ENCODE results near the gene AGXT. TPM values are rescaled to one million over a fixed set of nuclear protein-coding genes. Genes with fewer than 3 reads are reported as not detected.

The AGXT gene
- total and polyA plus RNA-seq, 10 donors = 0.61 to 4.5 (median 1.6) TPM; not detected in 1

- WGBS, 5 donors = 73 to 86% (median 82%) methylated on average over 12 of the region's 12 CpGs
- no peak overlapping the region for H3K4me3 ChIP-seq
- peak overlapping the region in 1 of 8 donors; percentile 8 for H3K27ac ChIP-seq
- no peaks in the 10 kb centered on the region for H3K36me3 ChIP-seq
- intact Hi-C loops (cut with DNase I; ENCODE audit: low total_unique reads) = no loop called here
- H3K4me1 ChIP-seq = peaks cover 0 to 10% (median 3%) of the 10 kb centered on the region in 6 donors
- H3K9me3 ChIP-seq = peaks cover 0 to 23% (median 8%) of the 10 kb centered on the region in 8 donors
- TF ChIP-seq POLR2A (IDR thresholded peaks at IDR 0.05) = no peak
- TF ChIP-seq CTCF (IDR thresholded peaks at IDR 0.05 in 8 of 11, conservative IDR thresholded peaks at IDR 0.05 in 3 of 11) = no peak
- TF ChIP-seq POLR2AphosphoS5 (IDR thresholded peaks at IDR 0.05) = no peak
- no peak for DNase-seq
- peaks cover 0 to 9% (median 0%) of the 10 kb centered on the region in 7 donors for H3K27me3 ChIP-seq (replicated peaks in 1 of 7)
Measured at GRCh38 chr2:240848900-240849680, 19.5 kb upstream of the AGXT start.

- intact Hi-C loops (cut with DNase I; ENCODE audit: low total_unique reads) = loop anchor here (10.0 kb wide), 1 partner anchor 215 kb away; no protein-coding TSS in a partner anchor
- Histone ChIP-seq H3K4me3 (no peak overlapping the region), H3K4me1 (peaks cover 0 to 10% (median 3%) of the 10 kb centered on the region in 6 donors), H3K27me3 (replicated peaks in 1 of 7) (peaks cover 0 to 9% (median 0%) of the 10 kb centered on the region in 7 donors), H3K27ac (peak overlapping the region in 3 of 8 donors; percentile 8 to 54 (median 33)), H3K36me3 (no peaks in the 10 kb centered on the region), H3K9me3 (peaks cover 0 to 24% (median 15%) of the 10 kb centered on the region in 8 donors)
- WGBS, 5 donors = 78 to 89% (median 87%) methylated on average over 8 to 11 of the region's 11 CpGs
- TF ChIP-seq CTCF (IDR thresholded peaks at IDR 0.05 in 8 of 11, conservative IDR thresholded peaks at IDR 0.05 in 3 of 11) (no peak), POLR2A (IDR thresholded peaks at IDR 0.05) (no peak), POLR2AphosphoS5 (IDR thresholded peaks at IDR 0.05) (peak in 1 of 3 donors; percentile 3)
- DNase-seq = peak; percentile 60
Measured at GRCh38 chr2:240850026-240850425, 18.6 kb upstream of the AGXT start.

GRCh38 chr2:240850756-240851077, 17.9 kb upstream of the AGXT start:
- Histone ChIP-seq H3K27ac (peak overlapping the region in 1 of 8 donors; percentile 54), H3K36me3 (no peaks in the 10 kb centered on the region), H3K27me3 (replicated peaks in 1 of 7) (peaks cover 0 to 9% (median 0%) of the 10 kb centered on the region in 7 donors), H3K9me3 (peaks cover 0 to 24% (median 19%) of the 10 kb centered on the region in 8 donors), H3K4me1 (peaks cover 0 to 10% (median 3%) of the 10 kb centered on the region in 6 donors), H3K4me3 (no peak overlapping the region)
- DNase-seq = peak; percentile 72
- intact Hi-C loops (cut with DNase I; ENCODE audit: low total_unique reads) = loop anchor here (10.0 kb wide), 1 partner anchor 214 kb away; no protein-coding TSS in a partner anchor
- no peak for TF ChIP-seq POLR2A (IDR thresholded peaks at IDR 0.05)
- no peak for TF ChIP-seq POLR2AphosphoS5 (IDR thresholded peaks at IDR 0.05)
- TF ChIP-seq CTCF (IDR thresholded peaks at IDR 0.05 in 8 of 11, conservative IDR thresholded peaks at IDR 0.05 in 3 of 11) = no peak
- WGBS, 5 donors = 64 to 78% (median 71%) methylated on average over 11 of the region's 11 CpGs
